Keratinocyte (primary cell): ENCODE results near the gene SND1. TPM values are rescaled to one million over a fixed set of nuclear protein-coding genes. Genes with fewer than 3 reads are reported as not detected.

ENCODE experiments used
- DNase-seq: peaks from one replicate; pipeline ENCODE4 v3.0.0-alpha.2; 2011; ENCODE audit warnings: low read depth, missing footprints, low spot score
- FAIRE-seq: peaks from 2 replicates; lab custom pipeline; 2011; peaks lifted over from hg19 to GRCh38; lab: Jason Lieb, UNC
- H2AFZ ChIP-seq: 2 replicates; pipeline ENCODE4 v1.6.0; 2012; ENCODE audit warnings: low read length, control low read depth, inconsistent platforms; ENCODE audit not compliant: control insufficient read depth
- H3K27ac ChIP-seq: 2 replicates; pipeline ENCODE4 v1.5.1; 2011; ENCODE audit warnings: low read length; ENCODE audit not compliant: control insufficient read depth, insufficient read depth
- H3K27me3 ChIP-seq: 3 replicates; pipeline ENCODE4 v1.6.0; 2011; ENCODE audit warnings: low read length; ENCODE audit not compliant: control insufficient read depth, insufficient read depth; ENCODE audit errors: extremely low read depth
- H3K36me3 ChIP-seq, 2 experiments: 2 replicates in 1 of 2; 3 replicates in 1 of 2; pipeline ENCODE4 v1.5.1; 2011; ENCODE audit warnings: low read length in 2 of 2, mild to moderate bottlenecking in 1 of 2; ENCODE audit not compliant: control insufficient read depth in 2 of 2, insufficient read depth in 2 of 2; ENCODE audit errors: extremely low read depth in 1 of 2
- H3K4me1 ChIP-seq: 3 replicates; pipeline ENCODE4 v1.5.1; 2011; ENCODE audit warnings: low read length; ENCODE audit not compliant: control insufficient read depth, insufficient read depth; ENCODE audit errors: extremely low read depth
- H3K4me2 ChIP-seq: 3 replicates; pipeline ENCODE4 v1.6.0; 2011; ENCODE audit warnings: low read depth, low read length; ENCODE audit not compliant: control insufficient read depth, insufficient read depth; ENCODE audit errors: extremely low read depth
- H3K4me3 ChIP-seq, 3 experiments: fragments of 200-600 bp in 1 of 3; sonication (generic) in 1 of 3; 2 replicates in 2 of 3; 3 replicates in 1 of 3; pipeline ENCODE4 v1.5.1; 2011 to 2016; ENCODE audit warnings: low read length in 3 of 3, mild to moderate bottlenecking in 3 of 3, control low read depth in 2 of 3, inconsistent platforms in 1 of 3, low read depth in 1 of 3, mixed read lengths in 1 of 3, mixed run types in 1 of 3, moderate library complexity in 1 of 3; ENCODE audit not compliant: control insufficient read depth in 2 of 3, insufficient read depth in 2 of 3; ENCODE audit errors: extremely low read depth in 1 of 3
- H3K79me2 ChIP-seq: 2 replicates; pipeline ENCODE4 v1.6.0; 2012; ENCODE audit warnings: low read length; ENCODE audit not compliant: control insufficient read depth, insufficient read depth
- H3K9ac ChIP-seq: 3 replicates; pipeline ENCODE4 v1.6.0; 2011; ENCODE audit warnings: low read length; ENCODE audit not compliant: control insufficient read depth, insufficient read depth; ENCODE audit errors: extremely low read depth
- H3K9me1 ChIP-seq: 3 replicates; pipeline ENCODE4 v1.6.0; 2011; ENCODE audit warnings: low read length; ENCODE audit not compliant: control insufficient read depth, insufficient read depth; ENCODE audit errors: extremely low read depth
- H3K9me3 ChIP-seq: 2 replicates; pipeline ENCODE4 v1.5.1; 2012; ENCODE audit warnings: low read depth, low read length; ENCODE audit not compliant: control insufficient read depth
- H4K20me1 ChIP-seq: 3 replicates; pipeline ENCODE4 v1.6.0; 2011; ENCODE audit warnings: low read length; ENCODE audit not compliant: control insufficient read depth, insufficient read depth; ENCODE audit errors: extremely low read depth
- EZH2 ChIP-seq: IDR thresholded peaks from one replicate; pipeline ENCODE4 v1.6.1; 2012; ENCODE audit warnings: inconsistent platforms, mild to moderate bottlenecking, low read length, moderate library complexity
- dilution Hi-C: fragments of 300-500 bp; cut with MboI; formaldehyde crosslinking; loops from one replicate; pipeline ENCODE4 v1.7.0; 2020; ENCODE audit warnings: low sequenced_read_pairs; ENCODE audit not compliant: extremely low pct_ligation_motif_present
- polyA plus RNA-seq, 5 experiments: library from polyadenylated mRNA; depleted of rRNA in 3 of 5; stranded (reverse) in 3 of 5; stranded (forward) in 1 of 5; unstranded in 1 of 5; fragments of >200 nt; gene quantifications; 1 replicate in 1 of 5; 2 replicates in 3 of 5; 3 replicates in 1 of 5; pipeline versions ENCODE4 v1.2.1 to v1.2.3, GENCODE V29; 2011 to 2012; ENCODE audit warnings: missing spikeins in 2 of 5, low read depth in 1 of 5, low replicate concordance in 1 of 5
- TF ChIP-seq, protein P1 (sequence below), 3 experiments: IDR thresholded peaks in 1 of 3; conservative IDR thresholded peaks in 1 of 3; optimal IDR thresholded peaks in 1 of 3; 2 replicates in 2 of 3; 3 replicates in 1 of 3; pipeline versions ENCODE3 to v1.5.1; 2011; ENCODE audit warnings: low read length in 3 of 3, mild to moderate bottlenecking in 3 of 3, moderate library complexity in 2 of 3, control low read depth in 1 of 3, inconsistent platforms in 1 of 3; ENCODE audit not compliant: insufficient read depth in 2 of 3; ENCODE audit errors: extremely low read depth in 1 of 3

SND1 gene
- polyA plus RNA-seq, 1 donor (not counting 4 experiments of a cell fraction or from before 2014, with no cell fraction given) = 140 TPM

DNA sequence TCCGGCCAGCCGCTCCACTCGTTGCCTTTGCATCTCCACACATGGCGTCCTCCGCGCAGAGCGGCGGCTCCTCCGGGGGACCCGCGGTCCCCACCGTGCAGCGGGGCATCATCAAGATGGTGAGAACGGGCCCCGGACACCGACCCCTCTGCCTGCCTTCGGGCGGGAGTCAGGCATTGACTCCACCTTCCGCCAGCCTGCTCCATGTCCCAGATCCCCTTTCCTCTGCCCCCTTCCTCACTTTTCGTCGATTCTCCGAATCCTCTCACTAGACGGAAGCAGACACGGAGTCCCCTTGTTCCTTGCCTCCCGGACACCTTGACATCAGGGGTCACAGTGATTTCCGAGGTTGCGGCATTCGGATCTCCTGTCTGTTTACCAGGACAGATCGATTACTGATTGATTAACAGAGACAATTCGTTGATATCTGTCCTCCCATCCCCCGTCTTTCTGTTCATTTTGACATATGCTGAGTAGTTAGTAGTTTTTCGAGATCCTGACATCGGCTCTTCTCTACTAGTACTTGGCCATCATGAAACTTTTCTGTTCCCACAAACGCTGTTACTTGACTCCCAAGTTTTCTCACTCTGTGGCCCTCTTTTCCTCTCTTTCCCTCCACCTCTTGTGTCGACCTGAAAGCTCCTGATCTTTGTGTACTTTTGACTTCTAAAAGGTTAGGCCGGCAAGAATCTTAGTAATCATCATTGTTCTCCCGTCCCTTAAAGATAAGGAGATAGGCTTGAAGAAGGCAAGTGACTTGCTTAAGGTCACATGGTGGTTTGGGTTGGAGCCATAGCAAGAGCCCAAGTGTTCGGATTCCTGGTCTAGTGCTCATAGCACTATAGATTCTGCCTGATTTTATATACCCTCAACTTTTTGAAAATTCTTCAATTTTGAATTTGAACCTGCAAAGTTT lies 597 bp downstream of the SND1 start:
- dilution Hi-C loops = no loop called here
- Histone ChIP-seq H3K79me2 (peaks cover 56% of the 10 kb centered on the region), H3K9me3 (no peaks in the 10 kb centered on the region), H3K36me3 (peaks cover 0 to 13% of the 10 kb centered on the region in 2 experiments), H3K9ac (peak overlapping the region; percentile 90), H3K4me1 (peaks cover 27% of the 10 kb centered on the region), H4K20me1 (peaks cover 27% of the 10 kb centered on the region), H3K4me3 (peak overlapping the region; percentile 69 to 82 (median 72)), H3K9me1 (peaks cover 4% of the 10 kb centered on the region), H2AFZ (peak overlapping the region; percentile 89), H3K4me2 (peak overlapping the region; percentile 79), H3K27ac (peak overlapping the region; percentile 96), H3K27me3 (no peaks in the 10 kb centered on the region)
- no peak for DNase-seq
- FAIRE-seq = no peak
- TF ChIP-seq, protein P1, sequence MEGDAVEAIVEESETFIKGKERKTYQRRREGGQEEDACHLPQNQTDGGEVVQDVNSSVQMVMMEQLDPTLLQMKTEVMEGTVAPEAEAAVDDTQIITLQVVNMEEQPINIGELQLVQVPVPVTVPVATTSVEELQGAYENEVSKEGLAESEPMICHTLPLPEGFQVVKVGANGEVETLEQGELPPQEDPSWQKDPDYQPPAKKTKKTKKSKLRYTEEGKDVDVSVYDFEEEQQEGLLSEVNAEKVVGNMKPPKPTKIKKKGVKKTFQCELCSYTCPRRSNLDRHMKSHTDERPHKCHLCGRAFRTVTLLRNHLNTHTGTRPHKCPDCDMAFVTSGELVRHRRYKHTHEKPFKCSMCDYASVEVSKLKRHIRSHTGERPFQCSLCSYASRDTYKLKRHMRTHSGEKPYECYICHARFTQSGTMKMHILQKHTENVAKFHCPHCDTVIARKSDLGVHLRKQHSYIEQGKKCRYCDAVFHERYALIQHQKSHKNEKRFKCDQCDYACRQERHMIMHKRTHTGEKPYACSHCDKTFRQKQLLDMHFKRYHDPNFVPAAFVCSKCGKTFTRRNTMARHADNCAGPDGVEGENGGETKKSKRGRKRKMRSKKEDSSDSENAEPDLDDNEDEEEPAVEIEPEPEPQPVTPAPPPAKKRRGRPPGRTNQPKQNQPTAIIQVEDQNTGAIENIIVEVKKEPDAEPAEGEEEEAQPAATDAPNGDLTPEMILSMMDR (optimal IDR thresholded peaks at IDR 0.05 in 1 of 3, IDR thresholded peaks at IDR 0.05 in 1 of 3, conservative IDR thresholded peaks at IDR 0.05 in 1 of 3; ENCODE audit: extremely low read depth in 1 of 3, insufficient read depth in 2 of 3, low read length in 3 of 3) = no peak
- TF ChIP-seq EZH2 = no peak

DNA sequence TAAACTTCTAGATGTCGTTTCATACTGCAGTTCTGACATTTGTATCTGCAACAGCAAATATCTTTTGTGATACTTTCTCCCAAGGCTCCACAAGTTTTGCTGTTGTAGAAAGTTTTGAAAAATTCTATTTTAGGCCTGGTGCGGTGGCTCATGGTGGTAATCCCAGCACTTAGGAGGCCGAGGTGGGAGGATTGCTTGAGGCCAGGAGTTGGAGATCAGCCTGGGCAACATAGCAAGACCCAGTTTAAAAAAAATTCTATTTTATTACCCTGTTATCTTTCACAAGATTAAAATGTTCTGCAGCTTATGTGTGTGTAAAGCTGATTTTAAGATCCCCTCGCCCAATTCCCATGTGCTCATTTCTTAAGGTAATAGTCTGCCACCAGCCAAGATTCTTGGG lies 1.4 kb downstream of the SND1 start:
- peak overlapping the region; percentile 79 for H3K4me2 ChIP-seq
- H3K4me3 ChIP-seq = peak overlapping the region; percentile 69 to 82 (median 72)
- H3K4me1 ChIP-seq = peaks cover 27% of the 10 kb centered on the region
- H4K20me1 ChIP-seq = peaks cover 30% of the 10 kb centered on the region
- peaks cover 4% of the 10 kb centered on the region for H3K9me1 ChIP-seq
- DNase-seq = no peak
- no peaks in the 10 kb centered on the region for H3K27me3 ChIP-seq
- peaks cover 64% of the 10 kb centered on the region for H3K79me2 ChIP-seq
- H3K27ac ChIP-seq = peak overlapping the region; percentile 96
- H3K36me3 ChIP-seq = peaks cover 0 to 21% of the 10 kb centered on the region in 2 experiments
- H2AFZ ChIP-seq = no peak overlapping the region
- peak overlapping the region; percentile 90 for H3K9ac ChIP-seq
- H3K9me3 ChIP-seq = no peaks in the 10 kb centered on the region
- TF ChIP-seq, protein P1 (optimal IDR thresholded peaks at IDR 0.05 in 1 of 3, IDR thresholded peaks at IDR 0.05 in 1 of 3, conservative IDR thresholded peaks at IDR 0.05 in 1 of 3; ENCODE audit: extremely low read depth in 1 of 3, insufficient read depth in 2 of 3, low read length in 3 of 3) = no peak
- no peak for TF ChIP-seq EZH2
- dilution Hi-C loops = no loop called here
- FAIRE-seq = no peak
